Neural cell (in vitro differentiated cells): ENCODE data around the gene NCKAP5L. TPM values are rescaled to one million over a fixed set of nuclear protein-coding genes. Genes with fewer than 3 reads are reported as not detected.

ENCODE experiments used
- H2AFZ ChIP-seq: fragments of 200-600, 300-800 bp; sonication (generic), shearing (Covaris generic); 2 replicates; pipeline ENCODE4 v1.6.0; 2014; ENCODE audit warnings: low read depth, mild to moderate bottlenecking, antibody characterized with exemption, low read length, moderate library complexity
- H3F3A ChIP-seq: fragments of 200-600 bp; shearing (Covaris generic); 2 replicates; pipeline ENCODE4 v1.6.1; 2016; ENCODE audit warnings: mild to moderate bottlenecking, moderate library complexity, mixed read lengths, antibody characterized with exemption, low read length; ENCODE audit not compliant: insufficient read depth, poor library complexity, severe bottlenecking
- H3K27ac ChIP-seq: fragments of 200-600, 300-800 bp; sonication (generic), shearing (Covaris generic); 2 replicates; pipeline ENCODE4 v1.5.1; 2014; ENCODE audit warnings: mild to moderate bottlenecking, low read length, moderate library complexity
- H3K27me3 ChIP-seq: fragments of 300-800, 200-600 bp; sonication (generic), shearing (Covaris generic); 2 replicates; pipeline ENCODE4 v1.6.0; 2014; ENCODE audit warnings: mild to moderate bottlenecking, low read depth, low read length, moderate library complexity; ENCODE audit not compliant: insufficient read depth
- H3K36me3 ChIP-seq: fragments of 300-800, 200-600 bp; sonication (generic), shearing (Covaris generic); 2 replicates; pipeline ENCODE4 v1.5.1; 2014; ENCODE audit warnings: mild to moderate bottlenecking, antibody characterized with exemption, low read length, moderate library complexity; ENCODE audit not compliant: insufficient read depth
- H3K4me2 ChIP-seq: fragments of 300-800, 200-600 bp; sonication (generic), shearing (Covaris generic); 2 replicates; pipeline ENCODE4 v1.6.0; 2014; ENCODE audit warnings: mild to moderate bottlenecking, low read length
- H3K4me3 ChIP-seq: fragments of 300-800, 200-600 bp; sonication (generic), shearing (Covaris generic); 2 replicates; pipeline ENCODE4 v1.5.1; 2014; ENCODE audit warnings: mild to moderate bottlenecking, low read length, moderate library complexity
- H3K79me2 ChIP-seq: fragments of 200-600 bp; shearing (Covaris generic); replicated peaks from 2 replicates; pipeline ENCODE4 v1.6.0; 2014; ENCODE audit warnings: mild to moderate bottlenecking, low read length, moderate library complexity; ENCODE audit not compliant: insufficient read depth
- H3K9ac ChIP-seq: fragments of 300-800, 200-600 bp; sonication (generic), shearing (Covaris generic); 2 replicates; pipeline ENCODE4 v1.6.1; 2016; ENCODE audit warnings: mild to moderate bottlenecking, low read length, mixed read lengths
- H3K9me2 ChIP-seq: fragments of 200-600 bp; shearing (Covaris generic); 2 replicates; pipeline ENCODE4 v1.6.1; 2016; ENCODE audit warnings: mild to moderate bottlenecking, low read length, mixed read lengths; ENCODE audit not compliant: insufficient read depth
- H3K9me3 ChIP-seq: fragments of 200-600, 300-800 bp; sonication (generic), shearing (Covaris generic); 2 replicates; pipeline ENCODE4 v1.6.1; 2016; ENCODE audit warnings: mild to moderate bottlenecking, mixed run types, low read length, moderate library complexity, mixed read lengths
- H4K20me1 ChIP-seq: fragments of 200-600 bp; shearing (Covaris generic); 2 replicates; pipeline ENCODE4 v1.6.1; 2016; ENCODE audit warnings: mild to moderate bottlenecking, mixed run types; ENCODE audit not compliant: insufficient read depth
- EP300 ChIP-seq: fragments of 450-650 bp; conservative IDR thresholded peaks from 2 replicates; pipeline ENCODE4 v1.6.1; 2014; ENCODE audit warnings: antibody characterized with exemption, mild to moderate bottlenecking, moderate library complexity; ENCODE audit not compliant: poor library complexity, severe bottlenecking
- EZH2 ChIP-seq: fragments of 200-600, 300-800 bp; shearing (Covaris generic), sonication (generic); IDR thresholded peaks from 2 replicates; pipeline ENCODE4 v1.6.1; 2014; ENCODE audit warnings: antibody characterized with exemption, low read length, borderline replicate concordance, mild to moderate bottlenecking; ENCODE audit not compliant: insufficient read depth, poor library complexity, severe bottlenecking
- MXI1 ChIP-seq: fragments of 450-650 bp; conservative IDR thresholded peaks from 2 replicates; pipeline ENCODE4 v1.6.1; 2014; ENCODE audit warnings: antibody characterized with exemption, mild to moderate bottlenecking; ENCODE audit not compliant: poor library complexity, severe bottlenecking
- POLR2AphosphoS5 ChIP-seq: IDR thresholded peaks from 2 replicates; pipeline ENCODE4 v1.6.1; 2012
- RAD21 ChIP-seq: fragments of 450-650 bp; conservative IDR thresholded peaks from 2 replicates; pipeline ENCODE4 v1.6.1; 2014; ENCODE audit warnings: antibody characterized with exemption, mild to moderate bottlenecking, moderate library complexity
- SMC3 ChIP-seq: fragments of 450-650 bp; conservative IDR thresholded peaks from 2 replicates; pipeline ENCODE4 v1.6.1; 2014; ENCODE audit warnings: antibody characterized with exemption, mild to moderate bottlenecking, moderate library complexity; ENCODE audit not compliant: poor library complexity
- TAF1 ChIP-seq: IDR thresholded peaks from 2 replicates; pipeline ENCODE4 v1.6.1; 2012; ENCODE audit warnings: low read depth
- polyA plus RNA-seq: library from polyadenylated mRNA; depleted of rRNA; stranded (reverse); fragments of >200 nt; gene quantifications from 2 replicates; pipeline ENCODE4 v1.2.3, GENCODE V29; 2014
- TF ChIP-seq, protein P1 (sequence below): IDR thresholded peaks from 2 replicates; pipeline ENCODE4 v1.6.1; 2012; ENCODE audit warnings: borderline replicate concordance
- TF ChIP-seq, protein P2 (sequence below): fragments of 450-650 bp; IDR thresholded peaks from 2 replicates; pipeline ENCODE4 v1.5.1; 2014; ENCODE audit warnings: antibody characterized with exemption, mild to moderate bottlenecking, moderate library complexity; ENCODE audit not compliant: poor library complexity, severe bottlenecking

NCKAP5L gene
- polyA plus RNA-seq, 1 donor from 2014 or later = 6.2 TPM

DNA sequence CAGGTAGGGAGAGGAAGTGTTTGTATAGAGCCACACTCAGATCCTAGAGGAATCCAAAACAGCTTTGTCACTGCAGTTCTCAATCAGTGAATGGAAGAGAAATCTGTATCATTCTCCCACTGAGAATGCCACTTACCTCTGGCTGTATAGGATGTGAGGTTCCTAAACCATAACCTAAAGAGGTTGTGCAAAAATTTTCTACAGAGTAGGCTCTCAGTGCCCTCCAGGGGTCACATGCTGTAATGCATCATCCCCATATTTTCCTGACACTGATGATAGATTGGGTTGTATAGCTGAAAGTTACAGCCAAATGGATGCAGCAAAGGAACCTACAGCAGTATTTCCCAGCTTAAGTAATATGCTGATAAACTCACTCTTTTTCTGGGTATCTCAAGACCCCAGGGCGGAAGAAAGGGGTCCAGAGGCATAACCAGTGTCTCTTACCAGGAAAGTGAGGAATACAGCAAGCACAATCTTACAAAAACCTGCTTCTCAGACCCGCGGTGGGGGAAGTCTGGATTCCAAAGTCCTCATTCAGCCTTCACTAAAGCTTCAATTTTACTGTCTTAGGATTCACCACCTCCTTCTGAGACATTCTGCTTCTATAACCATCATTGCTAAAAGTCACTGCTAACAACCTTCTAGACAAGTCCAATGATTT is 10.9 kb upstream of the NCKAP5L start:
- Histone ChIP-seq H3K9ac (no peak overlapping the region), H3K27ac (no peak overlapping the region), H3K27me3 (no peaks in the 10 kb centered on the region), H3F3A (no peaks in the 10 kb centered on the region), H3K9me2 (no peaks in the 10 kb centered on the region), H3K4me2 (no peak overlapping the region), H3K79me2 (peaks cover 5% of the 10 kb centered on the region), H3K9me3 (no peaks in the 10 kb centered on the region), H4K20me1 (no peaks in the 10 kb centered on the region), H3K36me3 (no peaks in the 10 kb centered on the region), H3K4me3 (no peak overlapping the region), H2AFZ (no peak overlapping the region)
- TF ChIP-seq TAF1 (no peak), EZH2 (no peak), MXI1 (no peak), POLR2AphosphoS5 (no peak), EP300 (no peak), RAD21 (peak; percentile 87), SMC3 (peak; percentile 79)
- TF ChIP-seq, protein P1, sequence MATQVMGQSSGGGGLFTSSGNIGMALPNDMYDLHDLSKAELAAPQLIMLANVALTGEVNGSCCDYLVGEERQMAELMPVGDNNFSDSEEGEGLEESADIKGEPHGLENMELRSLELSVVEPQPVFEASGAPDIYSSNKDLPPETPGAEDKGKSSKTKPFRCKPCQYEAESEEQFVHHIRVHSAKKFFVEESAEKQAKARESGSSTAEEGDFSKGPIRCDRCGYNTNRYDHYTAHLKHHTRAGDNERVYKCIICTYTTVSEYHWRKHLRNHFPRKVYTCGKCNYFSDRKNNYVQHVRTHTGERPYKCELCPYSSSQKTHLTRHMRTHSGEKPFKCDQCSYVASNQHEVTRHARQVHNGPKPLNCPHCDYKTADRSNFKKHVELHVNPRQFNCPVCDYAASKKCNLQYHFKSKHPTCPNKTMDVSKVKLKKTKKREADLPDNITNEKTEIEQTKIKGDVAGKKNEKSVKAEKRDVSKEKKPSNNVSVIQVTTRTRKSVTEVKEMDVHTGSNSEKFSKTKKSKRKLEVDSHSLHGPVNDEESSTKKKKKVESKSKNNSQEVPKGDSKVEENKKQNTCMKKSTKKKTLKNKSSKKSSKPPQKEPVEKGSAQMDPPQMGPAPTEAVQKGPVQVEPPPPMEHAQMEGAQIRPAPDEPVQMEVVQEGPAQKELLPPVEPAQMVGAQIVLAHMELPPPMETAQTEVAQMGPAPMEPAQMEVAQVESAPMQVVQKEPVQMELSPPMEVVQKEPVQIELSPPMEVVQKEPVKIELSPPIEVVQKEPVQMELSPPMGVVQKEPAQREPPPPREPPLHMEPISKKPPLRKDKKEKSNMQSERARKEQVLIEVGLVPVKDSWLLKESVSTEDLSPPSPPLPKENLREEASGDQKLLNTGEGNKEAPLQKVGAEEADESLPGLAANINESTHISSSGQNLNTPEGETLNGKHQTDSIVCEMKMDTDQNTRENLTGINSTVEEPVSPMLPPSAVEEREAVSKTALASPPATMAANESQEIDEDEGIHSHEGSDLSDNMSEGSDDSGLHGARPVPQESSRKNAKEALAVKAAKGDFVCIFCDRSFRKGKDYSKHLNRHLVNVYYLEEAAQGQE = no peak
- TF ChIP-seq, protein P2, sequence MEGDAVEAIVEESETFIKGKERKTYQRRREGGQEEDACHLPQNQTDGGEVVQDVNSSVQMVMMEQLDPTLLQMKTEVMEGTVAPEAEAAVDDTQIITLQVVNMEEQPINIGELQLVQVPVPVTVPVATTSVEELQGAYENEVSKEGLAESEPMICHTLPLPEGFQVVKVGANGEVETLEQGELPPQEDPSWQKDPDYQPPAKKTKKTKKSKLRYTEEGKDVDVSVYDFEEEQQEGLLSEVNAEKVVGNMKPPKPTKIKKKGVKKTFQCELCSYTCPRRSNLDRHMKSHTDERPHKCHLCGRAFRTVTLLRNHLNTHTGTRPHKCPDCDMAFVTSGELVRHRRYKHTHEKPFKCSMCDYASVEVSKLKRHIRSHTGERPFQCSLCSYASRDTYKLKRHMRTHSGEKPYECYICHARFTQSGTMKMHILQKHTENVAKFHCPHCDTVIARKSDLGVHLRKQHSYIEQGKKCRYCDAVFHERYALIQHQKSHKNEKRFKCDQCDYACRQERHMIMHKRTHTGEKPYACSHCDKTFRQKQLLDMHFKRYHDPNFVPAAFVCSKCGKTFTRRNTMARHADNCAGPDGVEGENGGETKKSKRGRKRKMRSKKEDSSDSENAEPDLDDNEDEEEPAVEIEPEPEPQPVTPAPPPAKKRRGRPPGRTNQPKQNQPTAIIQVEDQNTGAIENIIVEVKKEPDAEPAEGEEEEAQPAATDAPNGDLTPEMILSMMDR = peak; percentile 86

DNA sequence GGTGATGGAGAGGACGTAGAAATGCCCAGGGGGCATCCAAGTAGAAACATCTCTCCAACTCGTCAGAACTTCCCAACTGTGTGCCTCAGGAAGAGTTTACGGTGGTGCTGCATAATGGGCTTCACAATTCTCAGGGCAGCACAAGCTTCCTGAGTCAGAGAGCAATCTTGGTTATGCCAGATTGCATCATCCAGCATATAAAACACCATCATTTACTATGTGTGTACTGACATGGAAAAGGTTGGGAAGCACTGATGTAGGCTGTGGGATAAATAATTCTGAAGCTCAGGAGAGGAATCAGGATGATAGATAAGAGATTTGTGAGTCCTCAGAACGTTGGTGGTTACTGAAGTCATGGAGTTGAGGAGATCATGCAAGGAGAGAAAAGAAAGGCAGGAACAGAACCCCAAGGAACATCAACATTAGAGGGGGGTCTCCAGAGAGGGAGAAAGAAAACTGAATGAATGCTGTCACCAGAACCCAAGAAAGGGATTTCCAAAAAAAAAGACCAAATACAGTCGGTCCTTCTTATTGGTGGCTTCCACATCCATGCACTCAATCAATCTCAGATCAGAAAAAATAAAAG is 4.7 kb upstream of the NCKAP5L start:
- TF ChIP-seq MXI1 = no peak
- TF ChIP-seq RAD21 = no peak
- TF ChIP-seq EZH2 = no peak
- TF ChIP-seq POLR2AphosphoS5 = no peak
- TF ChIP-seq, protein P1 = no peak
- TF ChIP-seq, protein P2 = no peak
- no peak for TF ChIP-seq SMC3
- TF ChIP-seq TAF1 = no peak
- TF ChIP-seq EP300 = no peak
- Histone ChIP-seq H3K27me3 (no peaks in the 10 kb centered on the region), H3F3A (no peaks in the 10 kb centered on the region), H3K4me3 (no peak overlapping the region), H3K79me2 (no peaks in the 10 kb centered on the region), H3K27ac (no peak overlapping the region), H3K9ac (no peak overlapping the region), H3K9me3 (no peaks in the 10 kb centered on the region), H2AFZ (no peak overlapping the region), H3K4me2 (no peak overlapping the region), H3K36me3 (no peaks in the 10 kb centered on the region), H3K9me2 (no peaks in the 10 kb centered on the region), H4K20me1 (no peaks in the 10 kb centered on the region)
